ENCODE measurements around the gene ADCY5. TPM values are rescaled to one million over a fixed set of nuclear protein-coding genes. Genes with fewer than 3 reads are reported as not detected.

ADCY5 gene
- total RNA-seq, 1 donor from 2014 or later = 6.8 TPM

DNA sequence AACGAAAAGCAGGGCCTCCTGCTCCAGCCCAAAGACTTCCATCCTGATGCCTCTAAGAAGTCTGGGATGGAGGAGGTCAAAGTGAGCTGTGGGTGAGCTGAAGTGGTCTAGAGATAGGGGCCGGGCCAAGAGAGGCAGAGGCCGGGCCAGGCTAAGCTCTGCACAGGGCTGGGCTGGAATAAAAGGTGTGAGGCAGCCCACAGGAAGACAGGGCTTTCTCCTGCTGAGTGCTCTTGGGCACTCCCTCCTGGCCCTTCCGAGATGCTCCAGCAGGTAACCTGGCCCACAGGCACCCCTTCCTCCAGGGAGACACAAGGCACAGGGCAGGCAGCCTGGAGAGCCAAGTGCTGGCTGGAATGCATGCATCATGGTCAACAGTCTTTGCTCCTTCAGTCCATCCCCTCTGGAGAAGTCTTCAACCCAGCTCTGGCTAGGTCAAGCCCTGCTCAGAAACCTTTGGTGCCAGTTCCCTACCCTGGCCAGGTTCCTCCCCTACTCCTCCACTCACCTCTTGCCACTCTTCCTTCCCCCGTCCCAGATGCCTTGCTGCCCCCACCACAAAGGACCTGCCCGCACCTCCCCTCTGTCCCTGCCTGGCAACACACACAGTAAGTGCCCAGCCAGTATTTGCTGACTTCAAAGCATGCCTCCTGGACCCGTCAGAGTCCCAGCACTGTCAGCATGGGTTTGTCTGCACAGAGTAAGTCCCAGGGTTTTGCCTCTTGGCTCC is 153.6 kb downstream of the ADCY5 start:
- TF ChIP-seq, protein P1, sequence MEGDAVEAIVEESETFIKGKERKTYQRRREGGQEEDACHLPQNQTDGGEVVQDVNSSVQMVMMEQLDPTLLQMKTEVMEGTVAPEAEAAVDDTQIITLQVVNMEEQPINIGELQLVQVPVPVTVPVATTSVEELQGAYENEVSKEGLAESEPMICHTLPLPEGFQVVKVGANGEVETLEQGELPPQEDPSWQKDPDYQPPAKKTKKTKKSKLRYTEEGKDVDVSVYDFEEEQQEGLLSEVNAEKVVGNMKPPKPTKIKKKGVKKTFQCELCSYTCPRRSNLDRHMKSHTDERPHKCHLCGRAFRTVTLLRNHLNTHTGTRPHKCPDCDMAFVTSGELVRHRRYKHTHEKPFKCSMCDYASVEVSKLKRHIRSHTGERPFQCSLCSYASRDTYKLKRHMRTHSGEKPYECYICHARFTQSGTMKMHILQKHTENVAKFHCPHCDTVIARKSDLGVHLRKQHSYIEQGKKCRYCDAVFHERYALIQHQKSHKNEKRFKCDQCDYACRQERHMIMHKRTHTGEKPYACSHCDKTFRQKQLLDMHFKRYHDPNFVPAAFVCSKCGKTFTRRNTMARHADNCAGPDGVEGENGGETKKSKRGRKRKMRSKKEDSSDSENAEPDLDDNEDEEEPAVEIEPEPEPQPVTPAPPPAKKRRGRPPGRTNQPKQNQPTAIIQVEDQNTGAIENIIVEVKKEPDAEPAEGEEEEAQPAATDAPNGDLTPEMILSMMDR (IDR thresholded peaks at IDR 0.05; ENCODE audit: unreplicated experiment) = no peak
- Mint-ChIP-seq H3K9me3 (no peaks in the 10 kb centered on the region), H3K27ac (no peak overlapping the region), H3K4me1 (no peaks in the 10 kb centered on the region), H3K4me3 (no peak overlapping the region), H3K27me3 (ENCODE audit: low read depth) (peaks cover 45% of the 10 kb centered on the region), H3K36me3 (no peaks in the 10 kb centered on the region)
- DNase-seq (ENCODE audit: low spot score in 2 of 2, unreplicated experiment in 2 of 2) = no peak

DNA sequence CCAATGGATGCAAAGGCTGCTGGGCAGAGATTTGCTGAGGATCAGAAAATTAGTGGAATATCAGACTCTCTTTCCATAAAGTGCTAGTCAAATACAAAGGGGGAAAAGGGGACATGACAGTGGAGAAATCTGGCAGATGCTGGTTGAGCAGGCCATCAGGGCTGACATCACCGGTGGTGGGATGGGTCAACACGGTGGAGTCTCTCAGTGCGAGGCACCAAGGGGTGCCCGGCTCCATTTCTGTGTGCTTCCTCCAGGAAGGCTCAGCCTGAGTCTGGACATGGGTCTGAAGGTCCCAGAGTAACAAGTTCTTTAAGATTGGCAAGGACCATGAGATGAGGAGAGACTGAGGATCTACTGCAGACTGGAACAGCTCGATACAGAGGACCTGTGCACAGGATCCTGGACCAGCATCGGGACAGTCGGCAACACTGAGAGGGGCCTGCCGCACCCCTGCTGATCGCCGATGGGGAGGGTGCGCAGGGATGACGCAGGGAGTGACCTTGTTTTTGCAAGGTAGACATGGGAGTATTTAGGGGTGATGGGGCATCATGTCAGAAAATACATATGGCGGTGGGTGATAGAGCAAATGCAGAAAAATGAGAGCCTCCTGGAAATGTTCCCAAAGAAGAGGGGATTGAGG is 154.5 kb downstream of the ADCY5 start:
- H3K36me3 Mint-ChIP-seq = no peaks in the 10 kb centered on the region
- H3K4me1 Mint-ChIP-seq = no peaks in the 10 kb centered on the region
- DNase-seq (ENCODE audit: low spot score in 2 of 2, unreplicated experiment in 2 of 2) = no peak

DNA sequence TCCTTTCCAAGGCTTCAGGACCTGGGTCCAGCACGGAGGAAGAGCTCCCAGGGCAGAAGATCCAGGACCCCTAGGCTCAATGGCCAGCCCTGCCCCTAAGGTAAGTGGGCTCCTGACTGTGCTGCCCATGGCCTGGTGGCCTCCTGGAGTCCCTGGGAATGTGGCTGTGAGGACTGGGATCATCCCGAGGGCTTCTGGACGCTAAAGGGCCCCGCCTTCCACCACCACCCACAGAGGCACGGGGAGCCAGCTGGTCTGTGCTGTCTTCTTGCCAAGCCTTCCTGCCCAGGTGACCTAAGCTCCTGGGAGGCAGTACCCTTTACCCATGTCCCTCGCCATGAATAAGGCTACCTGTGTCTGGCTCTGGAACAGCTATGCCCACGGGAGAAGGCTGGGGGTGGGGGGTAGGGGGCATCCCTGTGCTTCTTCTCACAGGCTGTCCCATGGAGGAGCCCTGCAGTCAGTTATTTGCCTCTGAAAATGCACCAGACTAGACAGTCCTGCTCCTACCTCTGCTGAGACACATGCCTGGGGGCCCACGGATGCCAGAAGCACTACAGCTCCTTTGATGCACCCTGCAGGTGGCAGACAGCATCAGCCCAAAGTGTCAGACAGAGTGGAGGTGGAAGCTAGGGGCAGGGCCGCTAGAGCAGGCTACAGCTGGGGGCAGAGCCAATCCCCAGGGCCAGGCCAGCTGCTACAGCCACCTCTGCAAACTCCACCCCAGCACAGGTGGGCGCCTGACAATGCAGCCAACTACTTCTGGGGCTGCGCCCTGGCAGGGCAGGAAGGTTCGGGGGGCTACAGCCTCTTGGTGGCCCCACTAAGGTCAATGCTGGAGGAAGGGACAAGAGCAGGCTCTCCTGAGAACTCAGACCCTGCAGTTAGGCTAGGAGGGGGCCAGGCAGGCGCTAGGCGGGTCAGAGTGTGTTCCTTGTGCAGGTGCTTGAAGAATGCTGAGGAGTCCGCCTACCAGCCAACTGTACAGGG is 156.3 kb downstream of the ADCY5 start:
- H3K4me1 Mint-ChIP-seq = no peaks in the 10 kb centered on the region
- TF ChIP-seq, protein P1 (IDR thresholded peaks at IDR 0.05; ENCODE audit: unreplicated experiment) = no peak
- no peak overlapping the region for H3K4me3 Mint-ChIP-seq
- no peaks in the 10 kb centered on the region for H3K36me3 Mint-ChIP-seq
- no peaks in the 10 kb centered on the region for H3K9me3 Mint-ChIP-seq
- peaks cover 45% of the 10 kb centered on the region for H3K27me3 Mint-ChIP-seq (ENCODE audit: low read depth)
- H3K27ac Mint-ChIP-seq = no peak overlapping the region
- DNase-seq (ENCODE audit: low spot score in 2 of 2, unreplicated experiment in 2 of 2) = no peak

More for the DNA sequence above, 154.5 kb downstream of the ADCY5 start:
- TF ChIP-seq, protein P1 (IDR thresholded peaks at IDR 0.05; ENCODE audit: unreplicated experiment) = no peak
- no peak overlapping the region for H3K27ac Mint-ChIP-seq
- H3K4me3 Mint-ChIP-seq = no peak overlapping the region
- H3K27me3 Mint-ChIP-seq (ENCODE audit: low read depth) = peaks cover 45% of the 10 kb centered on the region
- no peaks in the 10 kb centered on the region for H3K9me3 Mint-ChIP-seq

DNA sequence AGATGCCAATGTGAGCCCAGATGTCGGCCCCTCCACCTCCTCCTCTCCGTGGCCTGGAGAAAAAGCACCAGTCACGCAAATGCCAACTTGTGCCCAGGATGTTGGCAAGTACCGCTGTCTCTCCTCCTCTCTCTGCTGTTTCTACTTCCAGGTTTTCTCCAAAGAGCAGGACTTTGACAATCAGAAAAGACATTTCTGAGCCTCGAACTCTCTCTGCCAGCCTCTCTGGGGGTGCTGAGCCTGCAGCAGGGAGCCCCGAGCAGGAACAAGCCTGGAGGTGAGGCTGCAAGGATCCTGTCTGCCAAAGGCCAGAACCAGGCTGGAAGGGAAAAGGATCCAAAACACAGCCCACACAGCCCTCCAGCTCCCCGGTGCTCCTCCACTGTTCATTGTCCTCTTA is 157.5 kb downstream of the ADCY5 start:
- Mint-ChIP-seq H3K4me1 (no peaks in the 10 kb centered on the region), H3K4me3 (no peak overlapping the region), H3K27me3 (ENCODE audit: low read depth) (peaks cover 43% of the 10 kb centered on the region), H3K27ac (no peak overlapping the region), H3K36me3 (no peaks in the 10 kb centered on the region), H3K9me3 (no peaks in the 10 kb centered on the region)
- TF ChIP-seq, protein P1 (IDR thresholded peaks at IDR 0.05; ENCODE audit: unreplicated experiment) = no peak
- DNase-seq (ENCODE audit: low spot score in 2 of 2, unreplicated experiment in 2 of 2) = peak in 1 of 2 experiments; percentile 28

DNA sequence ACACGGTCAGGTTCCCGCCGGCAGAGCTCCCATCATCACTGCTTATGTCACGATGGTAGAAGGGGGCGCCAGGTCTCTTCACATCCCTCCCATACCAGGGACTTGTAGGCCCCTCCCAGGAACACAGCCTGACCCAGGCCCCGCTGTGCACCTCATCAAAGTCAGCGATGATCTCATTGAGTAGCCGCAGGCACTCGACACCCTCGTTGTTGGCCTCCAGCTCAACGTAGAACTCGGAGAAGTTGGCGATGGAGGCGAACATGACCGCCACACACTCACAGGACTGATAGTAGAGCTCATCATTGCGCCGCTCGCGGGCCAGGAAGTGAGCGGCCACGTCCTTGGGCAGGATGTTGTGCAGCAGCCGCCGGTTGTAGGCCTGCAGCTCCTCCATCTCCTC is 157.9 kb downstream of the ADCY5 start:
- DNase-seq (ENCODE audit: low spot score in 2 of 2, unreplicated experiment in 2 of 2) = no peak
- TF ChIP-seq, protein P1 (IDR thresholded peaks at IDR 0.05; ENCODE audit: unreplicated experiment) = no peak
- Mint-ChIP-seq H3K9me3 (no peaks in the 10 kb centered on the region), H3K27me3 (ENCODE audit: low read depth) (peaks cover 40% of the 10 kb centered on the region), H3K4me3 (no peak overlapping the region), H3K27ac (no peak overlapping the region), H3K4me1 (no peaks in the 10 kb centered on the region), H3K36me3 (no peaks in the 10 kb centered on the region)
